Activated naive CD8-positive, alpha-beta T cell treated with anti-CD3 and anti-CD28 coated beads, Interleukin-2, amount 50 U/mL, for 24 hours (primary cell): ENCODE measurements around the gene NOXO1.

Experiments used
- ATAC-seq: fragments of 150-1000 bp; cut with Tn5 transposase; one replicate; pipeline ENCODE4 v1.10.0; 2021
- DNase-seq: peaks from one replicate; pipeline ENCODE4 v3.0.0; 2021
- H3K27ac Mint-ChIP-seq: one replicate; pipeline ENCODE4 v1.8.0; 2021; ENCODE audit warnings: mild to moderate bottlenecking, mixed read lengths
- H3K27me3 Mint-ChIP-seq: one replicate; pipeline ENCODE4 v1.8.0; 2021; ENCODE audit warnings: mixed read lengths
- H3K36me3 Mint-ChIP-seq: one replicate; pipeline ENCODE4 v1.8.0; 2021; ENCODE audit warnings: low read depth, mixed read lengths
- H3K4me1 Mint-ChIP-seq: one replicate; pipeline ENCODE4 v1.8.0; 2021; ENCODE audit warnings: mixed read lengths
- H3K4me3 Mint-ChIP-seq: one replicate; pipeline ENCODE4 v1.8.0; 2021; ENCODE audit warnings: mild to moderate bottlenecking, moderate library complexity, mixed read lengths
- H3K9me3 Mint-ChIP-seq: one replicate; pipeline ENCODE4 v1.8.0; 2021; ENCODE audit warnings: mixed read lengths

NOXO1 gene

GRCh38 chr16:1992704-1993317 is 11.5 kb upstream of the NOXO1 start:
- H3K9me3 Mint-ChIP-seq, result no peaks in the 10 kb centered on the region

GRCh38 chr16:1991948-1992703 is 10.9 kb upstream of the NOXO1 start:
- DNase-seq (peak; percentile 97), ATAC-seq (peak; percentile 42)
- H3K4me1 Mint-ChIP-seq, result peaks cover 39% of the 10 kb centered on the region
- H3K27ac Mint-ChIP-seq, result no peak overlapping the region
- peaks cover 13% of the 10 kb centered on the region for H3K27me3 Mint-ChIP-seq
- H3K4me3 Mint-ChIP-seq, result no peak overlapping the region
- H3K36me3 Mint-ChIP-seq, result peaks cover 3% of the 10 kb centered on the region
- H3K9me3 Mint-ChIP-seq, result no peaks in the 10 kb centered on the region

More at GRCh38 chr16:1992704-1993317, 11.5 kb upstream of the NOXO1 start:
- no peak for DNase-seq
- Mint-ChIP-seq H3K4me1 (peaks cover 42% of the 10 kb centered on the region), H3K36me3 (peaks cover 6% of the 10 kb centered on the region), H3K4me3 (no peak overlapping the region), H3K27me3 (peaks cover 13% of the 10 kb centered on the region), H3K27ac (no peak overlapping the region)
- no peak for ATAC-seq

GRCh38 chr16:1991588-1991947 is 10.3 kb upstream of the NOXO1 start:
- peaks cover under 1% of the 10 kb centered on the region for H3K36me3 Mint-ChIP-seq
- H3K9me3 Mint-ChIP-seq, result no peaks in the 10 kb centered on the region
- peaks cover 37% of the 10 kb centered on the region for H3K4me1 Mint-ChIP-seq
- DNase-seq, result no peak
- peak overlapping the region; percentile 82 for H3K27ac Mint-ChIP-seq
- peak overlapping the region; percentile 70 for H3K4me3 Mint-ChIP-seq
- no peak for ATAC-seq
- peaks cover 13% of the 10 kb centered on the region for H3K27me3 Mint-ChIP-seq

GRCh38 chr16:1991135-1991551 is 9.9 kb upstream of the NOXO1 start:
- H3K4me1 Mint-ChIP-seq, result peaks cover 33% of the 10 kb centered on the region
- peak; percentile 69 for DNase-seq
- H3K36me3 Mint-ChIP-seq, result no peaks in the 10 kb centered on the region
- H3K4me3 Mint-ChIP-seq, result peak overlapping the region; percentile 70
- no peaks in the 10 kb centered on the region for H3K9me3 Mint-ChIP-seq
- ATAC-seq, result peak; percentile 61
- H3K27ac Mint-ChIP-seq, result peak overlapping the region; percentile 82
- peaks cover 13% of the 10 kb centered on the region for H3K27me3 Mint-ChIP-seq

- Mint-ChIP-seq H3K9me3 (no peaks in the 10 kb centered on the region), H3K27ac (peak overlapping the region; percentile 82), H3K36me3 (no peaks in the 10 kb centered on the region), H3K4me1 (peaks cover 32% of the 10 kb centered on the region), H3K27me3 (peaks cover 13% of the 10 kb centered on the region), H3K4me3 (peak overlapping the region; percentile 70)
- DNase-seq, result peak; percentile 64
- no peak for ATAC-seq
Measured at GRCh38 chr16:1990351-1991134, 9.3 kb upstream of the NOXO1 start.

- ATAC-seq (no peak), DNase-seq (no peak)
- H3K4me1 Mint-ChIP-seq, result peaks cover 37% of the 10 kb centered on the region
- no peaks in the 10 kb centered on the region for H3K36me3 Mint-ChIP-seq
- no peaks in the 10 kb centered on the region for H3K9me3 Mint-ChIP-seq
- H3K27ac Mint-ChIP-seq, result no peak overlapping the region
- no peak overlapping the region for H3K4me3 Mint-ChIP-seq
- peaks cover 13% of the 10 kb centered on the region for H3K27me3 Mint-ChIP-seq
Measured at GRCh38 chr16:1990101-1990350, 8.8 kb upstream of the NOXO1 start.

GRCh38 chr16:1989209-1990100 is 8.2 kb upstream of the NOXO1 start, which contains the start of gene SYNGR3:
TSS of gene SYNGR3 (plus strand) at chr16:1989970. CDS start at chr16:1990103, 133 bp downstream.
- Mint-ChIP-seq H3K27me3 (peaks cover 13% of the 10 kb centered on the region), H3K4me3 (peak within 1 kb of the TSS; percentile 70), H3K27ac (peak within 1 kb of the TSS; percentile 82), H3K36me3 (no peaks in the 10 kb centered on the region), H3K4me1 (peaks cover 41% of the 10 kb centered on the region), H3K9me3 (no peaks in the 10 kb centered on the region)
- ATAC-seq (no peak), DNase-seq (no peak)

- H3K27ac Mint-ChIP-seq, result no peak overlapping the region
- H3K4me3 Mint-ChIP-seq, result no peak overlapping the region
- peaks cover 24% of the 10 kb centered on the region for H3K27me3 Mint-ChIP-seq
- no peaks in the 10 kb centered on the region for H3K9me3 Mint-ChIP-seq
- H3K4me1 Mint-ChIP-seq, result peaks cover 35% of the 10 kb centered on the region
- no peaks in the 10 kb centered on the region for H3K36me3 Mint-ChIP-seq
- DNase-seq, result no peak
- no peak for ATAC-seq
Measured at GRCh38 chr16:1987198-1987597, 5.9 kb upstream of the NOXO1 start.

GRCh38 chr16:1985466-1986150 is 4.3 kb upstream of the NOXO1 start:
- DNase-seq (no peak), ATAC-seq (no peak)
- Mint-ChIP-seq H3K4me1 (peaks cover 26% of the 10 kb centered on the region), H3K27ac (no peak overlapping the region), H3K27me3 (peaks cover 39% of the 10 kb centered on the region), H3K36me3 (no peaks in the 10 kb centered on the region), H3K4me3 (peak overlapping the region; percentile 81), H3K9me3 (no peaks in the 10 kb centered on the region)

GRCh38 chr16:1984347-1985225 is 3.3 kb upstream of the NOXO1 start:
- H3K27ac Mint-ChIP-seq, result peak overlapping the region; percentile 49
- peak overlapping the region; percentile 81 for H3K4me3 Mint-ChIP-seq
- peak; percentile 3 for ATAC-seq
- DNase-seq, result no peak
- H3K9me3 Mint-ChIP-seq, result no peaks in the 10 kb centered on the region
- peaks cover 22% of the 10 kb centered on the region for H3K4me1 Mint-ChIP-seq
- no peaks in the 10 kb centered on the region for H3K36me3 Mint-ChIP-seq
- peaks cover 43% of the 10 kb centered on the region for H3K27me3 Mint-ChIP-seq

- peak; percentile 84 for DNase-seq
- Mint-ChIP-seq H3K4me1 (peaks cover 17% of the 10 kb centered on the region), H3K4me3 (peak within 1 kb of the TSS; percentile 81), H3K9me3 (no peaks in the 10 kb centered on the region), H3K27ac (peak within 1 kb of the TSS; percentile 49), H3K27me3 (peaks cover 35% of the 10 kb centered on the region), H3K36me3 (no peaks in the 10 kb centered on the region)
- ATAC-seq, result peak; percentile 77
Measured at GRCh38 chr16:1983544-1984346, 2.5 kb upstream of the NOXO1 start, which contains the start of gene GFER. TSS of gene GFER (plus strand) at chr16:1984193. CDS start at chr16:1984219, 26 bp downstream.

- Mint-ChIP-seq H3K4me1 (peaks cover 17% of the 10 kb centered on the region), H3K36me3 (no peaks in the 10 kb centered on the region), H3K4me3 (peak overlapping the region; percentile 65), H3K27ac (no peak overlapping the region), H3K27me3 (peaks cover 31% of the 10 kb centered on the region), H3K9me3 (no peaks in the 10 kb centered on the region)
- ATAC-seq, result no peak
- DNase-seq, result no peak
Measured at GRCh38 chr16:1982991-1983543, 1.8 kb upstream of the NOXO1 start.
